Common myeloid progenitor, CD34-positive (primary cell): ENCODE results near the gene KLHDC4.

ENCODE experiments used
- CTCF ChIA-PET: fragments of 350-600 bp; sonication (Branson Sonifier 250); formaldehyde crosslinking; loops from one replicate; lab custom pipeline; 2021; ENCODE audit warnings: antibody characterized with exemption; lab: Charles Lee
- POLR2A ChIA-PET: fragments of 350-600 bp; sonication (Branson Sonifier 250); formaldehyde crosslinking; loops from one replicate; lab custom pipeline; 2021; ENCODE audit warnings: antibody characterized with exemption; lab: Charles Lee
- DNase-seq, 3 donors: peaks; one replicate each; pipeline versions ENCODE4 v3.0.0 to v3.0.0-alpha.2; 2013
- H3K27ac ChIP-seq, 2 experiments: 1 replicate in 1 of 2; 2 replicates in 1 of 2; pipeline ENCODE4 v1.7.0; 2013; ENCODE audit warnings: inconsistent platforms in 2 of 2, low read length in 2 of 2, mild to moderate bottlenecking in 2 of 2, low read depth in 1 of 2, moderate library complexity in 1 of 2; ENCODE audit not compliant: severe bottlenecking in 2 of 2, insufficient read depth in 1 of 2, poor library complexity in 1 of 2
- H3K27me3 ChIP-seq, 5 experiments: replicated peaks in 2 of 5; 1 replicate in 3 of 5; 2 replicates in 2 of 5; pipeline versions ENCODE4 v1.6.1 to v1.7.0; 2013; ENCODE audit warnings: low read length in 4 of 5, mild to moderate bottlenecking in 2 of 5, moderate library complexity in 2 of 5, inconsistent platforms in 1 of 5; ENCODE audit not compliant: insufficient read depth in 5 of 5, control insufficient read depth in 4 of 5
- H3K36me3 ChIP-seq, 4 experiments: 1 replicate in 2 of 4; 2 replicates in 2 of 4; pipeline versions ENCODE4 v1.6.1 to v1.7.0; 2013; ENCODE audit warnings: low read length in 3 of 4, control low read depth in 1 of 4, mild to moderate bottlenecking in 1 of 4; ENCODE audit not compliant: control insufficient read depth in 4 of 4, insufficient read depth in 4 of 4
- H3K4me1 ChIP-seq, 4 experiments: 1 replicate in 3 of 4; 2 replicates in 1 of 4; pipeline versions ENCODE4 v1.6.1 to v1.7.1; 2013; ENCODE audit warnings: low read length in 3 of 4, mild to moderate bottlenecking in 3 of 4, control low read depth in 1 of 4, inconsistent platforms in 1 of 4, moderate library complexity in 1 of 4; ENCODE audit not compliant: control insufficient read depth in 4 of 4, insufficient read depth in 4 of 4; ENCODE audit errors: control extremely low read depth in 1 of 4
- H3K4me3 ChIP-seq, 7 experiments: 1 replicate in 4 of 7; 2 replicates in 3 of 7; pipeline versions ENCODE4 v1.5.1 to v1.7.0; 2013; ENCODE audit warnings: mild to moderate bottlenecking in 7 of 7, low read length in 6 of 7, moderate library complexity in 6 of 7, inconsistent platforms in 2 of 7, low read depth in 2 of 7, control low read depth in 1 of 7; ENCODE audit not compliant: insufficient read depth in 4 of 7, control insufficient read depth in 1 of 7; ENCODE audit errors: extremely low read depth in 1 of 7
- H3K9me3 ChIP-seq, 5 experiments: 1 replicate in 4 of 5; 2 replicates in 1 of 5; pipeline versions ENCODE4 v1.6.1 to v1.7.1; 2013; ENCODE audit warnings: low read length in 4 of 5, mild to moderate bottlenecking in 2 of 5, inconsistent platforms in 1 of 5, low read depth in 1 of 5, moderate library complexity in 1 of 5; ENCODE audit not compliant: control insufficient read depth in 4 of 5, insufficient read depth in 2 of 5; ENCODE audit errors: control extremely low read depth in 1 of 5
- WGBS: methylation state at CpG from one replicate; pipeline ENCODE4 v1.1.5; 2013; ENCODE audit not compliant: insufficient coverage; 5-methylcytosine and 5-hydroxymethylcytosine counted together

The KLHDC4 gene

GRCh38 chr16:87795336-87795735, 29.6 kb upstream of the KLHDC4 start:
- H3K27me3 ChIP-seq = no peaks in the 10 kb centered on the region
- no peaks in the 10 kb centered on the region for H3K36me3 ChIP-seq
- ChIA-PET CTCF (interaction anchor here (1.1 to 1.3 kb wide), 3 partner anchors 11 to 15 kb away, joined by 3 to 5 read pairs (median 5); no protein-coding TSS in a partner anchor), POLR2A (no interaction called here)
- no peaks in the 10 kb centered on the region for H3K4me1 ChIP-seq
- no peak overlapping the region for H3K4me3 ChIP-seq
- DNase-seq = no peak
- H3K9me3 ChIP-seq = peaks cover 0 to 4% (median 0%) of the 10 kb centered on the region in 5 experiments
- no peak overlapping the region for H3K27ac ChIP-seq
- 93% methylated on average over 12 of the region's 12 CpGs for WGBS

GRCh38 chr16:87794485-87795078, 28.8 kb upstream of the KLHDC4 start:
- POLR2A ChIA-PET = no interaction called here
- H3K27ac ChIP-seq = no peak overlapping the region
- no peaks in the 10 kb centered on the region for H3K36me3 ChIP-seq
- no peak overlapping the region for H3K4me3 ChIP-seq
- WGBS = 92% methylated on average over 13 of the region's 14 CpGs
- CTCF ChIA-PET = interaction anchor here (1.2 to 2.4 kb wide), 5 partner anchors 10 to 55 kb away, joined by 3 to 11 read pairs (median 5); no protein-coding TSS in a partner anchor
- H3K27me3 ChIP-seq = no peaks in the 10 kb centered on the region
- no peak for DNase-seq
- H3K4me1 ChIP-seq = no peaks in the 10 kb centered on the region
- peaks cover 0 to 4% (median 0%) of the 10 kb centered on the region in 5 experiments for H3K9me3 ChIP-seq

GRCh38 chr16:87792205-87792565, 26.4 kb upstream of the KLHDC4 start:
- CTCF ChIA-PET = interaction anchor here (0.8 to 2.4 kb wide), 3 partner anchors 12 to 18 kb away, joined by 3 to 11 read pairs (median 3); no protein-coding TSS in a partner anchor
- DNase-seq = no peak
- no peaks in the 10 kb centered on the region for H3K4me1 ChIP-seq
- WGBS = 96% methylated on average over 7 of the region's 7 CpGs
- H3K36me3 ChIP-seq = no peaks in the 10 kb centered on the region
- H3K27me3 ChIP-seq = no peaks in the 10 kb centered on the region
- no peak overlapping the region for H3K4me3 ChIP-seq
- H3K9me3 ChIP-seq = peaks cover 0 to 4% (median 0%) of the 10 kb centered on the region in 5 experiments
- H3K27ac ChIP-seq = no peak overlapping the region
- POLR2A ChIA-PET = no interaction called here

GRCh38 chr16:87791295-87792204, 25.8 kb upstream of the KLHDC4 start:
- WGBS = 95% methylated on average over 20 of the region's 32 CpGs
- H3K27ac ChIP-seq = no peak overlapping the region
- CTCF ChIA-PET = interaction anchor here (1.2 to 2.9 kb wide), 4 partner anchors 10 to 80 kb away, joined by 3 to 13 read pairs (median 4); no protein-coding TSS in a partner anchor
- POLR2A ChIA-PET = no interaction called here
- H3K4me1 ChIP-seq = no peaks in the 10 kb centered on the region
- DNase-seq = no peak
- H3K4me3 ChIP-seq = no peak overlapping the region
- H3K9me3 ChIP-seq = peaks cover 0 to 4% (median 0%) of the 10 kb centered on the region in 5 experiments
- no peaks in the 10 kb centered on the region for H3K27me3 ChIP-seq
- H3K36me3 ChIP-seq = no peaks in the 10 kb centered on the region

GRCh38 chr16:87790292-87791100, 24.7 kb upstream of the KLHDC4 start:
- no peak for DNase-seq
- WGBS = 95% methylated on average over 14 of the region's 17 CpGs
- Histone ChIP-seq H3K4me3 (no peak overlapping the region), H3K4me1 (no peaks in the 10 kb centered on the region), H3K27me3 (no peaks in the 10 kb centered on the region), H3K36me3 (no peaks in the 10 kb centered on the region), H3K27ac (no peak overlapping the region), H3K9me3 (peaks cover 0 to 4% (median 0%) of the 10 kb centered on the region in 5 experiments)
- CTCF ChIA-PET = interaction anchor here (0.6 to 2.9 kb wide), 5 partner anchors 11 to 87 kb away, joined by 3 to 13 read pairs (median 4); no protein-coding TSS in a partner anchor
- POLR2A ChIA-PET = no interaction called here

- Histone ChIP-seq H3K36me3 (no peaks in the 10 kb centered on the region), H3K27ac (no peak overlapping the region), H3K9me3 (peaks cover 0 to 1% (median 0%) of the 10 kb centered on the region in 5 experiments), H3K4me3 (no peak overlapping the region), H3K4me1 (peaks cover 0 to 5% (median 0%) of the 10 kb centered on the region in 4 experiments), H3K27me3 (no peaks in the 10 kb centered on the region)
- ChIA-PET CTCF (interaction anchor here (0.8 to 2.9 kb wide), 2 partner anchors 10 to 27 kb away, joined by 3 to 13 read pairs; no protein-coding TSS in a partner anchor), POLR2A (no interaction called here)
- no peak for DNase-seq
- WGBS = 98% methylated on average over 15 of the region's 20 CpGs
Measured at GRCh38 chr16:87789437-87790291, 23.9 kb upstream of the KLHDC4 start.
